Measurements from ENCODE around the gene OR2D3. TPM values are rescaled to one million over a fixed set of nuclear protein-coding genes. Genes with fewer than 3 reads are reported as not detected.
"Not testable (repeated sequence)": the region's sequence is repeated elsewhere in the genome, so short reads cannot be mapped to it uniquely, and the experiment has no call there.

The OR2D3 gene
- total RNA-seq, 1 donor from 2014 or later, result not detected

GRCh38 chr11:6926208-6927029 is 5.6 kb downstream of the OR2D3 start, which contains the start of gene ZNF215:
ZNF215 (plus strand) TSS chr11:6926426; CDS start chr11:6932273, 5,847 bp downstream.
- H3K27me3 ChIP-seq (ENCODE audit: control insufficient read depth in 3 of 3, insufficient read depth in 3 of 3, low read length in 3 of 3), result peaks cover 0 to 5% (median 2%) of the 10 kb centered on the region in 3 donors
- peaks cover 5 to 15% (median 7%) of the 10 kb centered on the region in 3 donors for H3K4me1 ChIP-seq (ENCODE audit: control insufficient read depth in 3 of 3, insufficient read depth in 3 of 3, low read length in 3 of 3)
- H3K9ac ChIP-seq (ENCODE audit: low read depth in 1 of 3, low read length in 3 of 3), result peak within 1 kb of the TSS; percentile 45 to 73 (median 71)
- no peaks in the 10 kb centered on the region for H3K36me3 ChIP-seq (ENCODE audit: control insufficient read depth in 3 of 3, insufficient read depth in 3 of 3, low read length in 3 of 3)
- H3K4me3 ChIP-seq (ENCODE audit: low read length in 3 of 3), result peak within 1 kb of the TSS; percentile 72 to 81 (median 76)
- no peaks in the 10 kb centered on the region for H3K9me3 ChIP-seq (ENCODE audit: control insufficient read depth in 3 of 3, low read length in 3 of 3)
- peak within 1 kb of the TSS; percentile 33 for H3K27ac ChIP-seq (ENCODE audit: low read depth, low read length)

- H3K27ac ChIP-seq (ENCODE audit: low read depth, low read length), result peak overlapping the region; percentile 33
- H3K9ac ChIP-seq (ENCODE audit: low read depth in 1 of 3, low read length in 3 of 3), result peak overlapping the region in 2 of 3 donors; percentile 45 to 73
- no peaks in the 10 kb centered on the region for H3K36me3 ChIP-seq (ENCODE audit: control insufficient read depth in 3 of 3, insufficient read depth in 3 of 3, low read length in 3 of 3)
- H3K27me3 ChIP-seq (ENCODE audit: control insufficient read depth in 3 of 3, insufficient read depth in 3 of 3, low read length in 3 of 3), result peaks cover 0 to 5% (median 2%) of the 10 kb centered on the region in 3 donors
- H3K9me3 ChIP-seq (ENCODE audit: control insufficient read depth in 3 of 3, low read length in 3 of 3), result no peaks in the 10 kb centered on the region
- peaks cover 5 to 15% (median 7%) of the 10 kb centered on the region in 3 donors for H3K4me1 ChIP-seq (ENCODE audit: control insufficient read depth in 3 of 3, insufficient read depth in 3 of 3, low read length in 3 of 3)
- H3K4me3 ChIP-seq (ENCODE audit: low read length in 3 of 3), result peak overlapping the region; percentile 72 to 81 (median 76)
Observed at GRCh38 chr11:6927030-6927617, 6.3 kb downstream of the OR2D3 start.

GRCh38 chr11:6928916-6929315 is 8.1 kb downstream of the OR2D3 start:
- Histone ChIP-seq H3K4me1 (ENCODE audit: control insufficient read depth in 3 of 3, insufficient read depth in 3 of 3, low read length in 3 of 3) (peaks cover 5 to 15% (median 7%) of the 10 kb centered on the region in 3 donors), H3K4me3 (ENCODE audit: low read length in 3 of 3) (no peak overlapping the region), H3K27ac (ENCODE audit: low read depth, low read length) (no peak overlapping the region), H3K9me3 (ENCODE audit: control insufficient read depth in 3 of 3, low read length in 3 of 3) (no peaks in the 10 kb centered on the region), H3K36me3 (ENCODE audit: control insufficient read depth in 3 of 3, insufficient read depth in 3 of 3, low read length in 3 of 3) (no peaks in the 10 kb centered on the region), H3K27me3 (ENCODE audit: control insufficient read depth in 3 of 3, insufficient read depth in 3 of 3, low read length in 3 of 3) (peaks cover 0 to 5% (median 2%) of the 10 kb centered on the region in 3 donors), H3K9ac (ENCODE audit: low read depth in 1 of 3, low read length in 3 of 3) (no peak overlapping the region)

GRCh38 chr11:6931146-6931713 is 10.4 kb downstream of the OR2D3 start:
- Histone ChIP-seq H3K27ac (ENCODE audit: low read depth, low read length) (no peak overlapping the region), H3K4me3 (ENCODE audit: low read length in 3 of 3) (no peak overlapping the region), H3K9me3 (ENCODE audit: control insufficient read depth in 3 of 3, low read length in 3 of 3) (no peaks in the 10 kb centered on the region), H3K27me3 (ENCODE audit: control insufficient read depth in 3 of 3, insufficient read depth in 3 of 3, low read length in 3 of 3) (peaks cover 0 to 5% (median 0%) of the 10 kb centered on the region in 3 donors), H3K4me1 (ENCODE audit: control insufficient read depth in 3 of 3, insufficient read depth in 3 of 3, low read length in 3 of 3) (peaks cover 5 to 14% (median 7%) of the 10 kb centered on the region in 3 donors), H3K36me3 (ENCODE audit: control insufficient read depth in 3 of 3, insufficient read depth in 3 of 3, low read length in 3 of 3) (no peaks in the 10 kb centered on the region), H3K9ac (ENCODE audit: low read depth in 1 of 3, low read length in 3 of 3) (no peak overlapping the region)

GRCh38 chr11:6932145-6932544 is 11.3 kb downstream of the OR2D3 start:
- Histone ChIP-seq H3K9ac (ENCODE audit: low read depth in 1 of 3, low read length in 3 of 3) (no peak overlapping the region), H3K9me3 (ENCODE audit: control insufficient read depth in 3 of 3, low read length in 3 of 3) (no peaks in the 10 kb centered on the region), H3K27me3 (ENCODE audit: control insufficient read depth in 3 of 3, insufficient read depth in 3 of 3, low read length in 3 of 3) (peaks cover 0 to 5% (median 0%) of the 10 kb centered on the region in 3 donors), H3K4me3 (ENCODE audit: low read length in 3 of 3) (no peak overlapping the region), H3K36me3 (ENCODE audit: control insufficient read depth in 3 of 3, insufficient read depth in 3 of 3, low read length in 3 of 3) (no peaks in the 10 kb centered on the region), H3K4me1 (ENCODE audit: control insufficient read depth in 3 of 3, insufficient read depth in 3 of 3, low read length in 3 of 3) (peaks cover 3 to 5% (median 3%) of the 10 kb centered on the region in 3 donors), H3K27ac (ENCODE audit: low read depth, low read length) (no peak overlapping the region)

GRCh38 chr11:6941970-6942369 is 21.2 kb downstream of the OR2D3 start:
- Histone ChIP-seq H3K9me3 (ENCODE audit: control insufficient read depth in 3 of 3, low read length in 3 of 3) (no peaks in the 10 kb centered on the region), H3K4me1 (ENCODE audit: control insufficient read depth in 3 of 3, insufficient read depth in 3 of 3, low read length in 3 of 3) (no peaks in the 10 kb centered on the region), H3K27me3 (ENCODE audit: control insufficient read depth in 3 of 3, insufficient read depth in 3 of 3, low read length in 3 of 3) (no peaks in the 10 kb centered on the region), H3K27ac (ENCODE audit: low read depth, low read length) (no peak overlapping the region), H3K4me3 (ENCODE audit: low read length in 3 of 3) (no peak overlapping the region), H3K36me3 (ENCODE audit: control insufficient read depth in 3 of 3, insufficient read depth in 3 of 3, low read length in 3 of 3) (no peaks in the 10 kb centered on the region), H3K9ac (ENCODE audit: low read depth in 1 of 3, low read length in 3 of 3) (no peak overlapping the region)

GRCh38 chr11:6943131-6943530 is 22.3 kb downstream of the OR2D3 start:
- Histone ChIP-seq H3K9ac (ENCODE audit: low read depth in 1 of 3, low read length in 3 of 3) (no peak overlapping the region), H3K27me3 (ENCODE audit: control insufficient read depth in 3 of 3, insufficient read depth in 3 of 3, low read length in 3 of 3) (no peaks in the 10 kb centered on the region), H3K9me3 (ENCODE audit: control insufficient read depth in 3 of 3, low read length in 3 of 3) (no peaks in the 10 kb centered on the region), H3K4me3 (ENCODE audit: low read length in 3 of 3) (no peak overlapping the region), H3K4me1 (ENCODE audit: control insufficient read depth in 3 of 3, insufficient read depth in 3 of 3, low read length in 3 of 3) (no peaks in the 10 kb centered on the region), H3K27ac (ENCODE audit: low read depth, low read length) (no peak overlapping the region), H3K36me3 (ENCODE audit: control insufficient read depth in 3 of 3, insufficient read depth in 3 of 3, low read length in 3 of 3) (no peaks in the 10 kb centered on the region)

GRCh38 chr11:6954248-6954647 is 33.4 kb downstream of the OR2D3 start:
- H3K9me3 ChIP-seq (ENCODE audit: control insufficient read depth in 3 of 3, low read length in 3 of 3); H3K27ac ChIP-seq (ENCODE audit: low read depth, low read length); H3K36me3 ChIP-seq (ENCODE audit: control insufficient read depth in 3 of 3, insufficient read depth in 3 of 3, low read length in 3 of 3); H3K9ac ChIP-seq (ENCODE audit: low read depth in 1 of 3, low read length in 3 of 3); H3K4me3 ChIP-seq (ENCODE audit: low read length in 3 of 3); H3K4me1 ChIP-seq (ENCODE audit: control insufficient read depth in 3 of 3, insufficient read depth in 3 of 3, low read length in 3 of 3); H3K27me3 ChIP-seq (ENCODE audit: control insufficient read depth in 3 of 3, insufficient read depth in 3 of 3, low read length in 3 of 3): not testable (repeated sequence)

- H3K9ac ChIP-seq (ENCODE audit: low read depth in 1 of 3, low read length in 3 of 3), result no peak overlapping the region
- H3K4me1 ChIP-seq (ENCODE audit: control insufficient read depth in 3 of 3, insufficient read depth in 3 of 3, low read length in 3 of 3), result no peaks in the 10 kb centered on the region
- H3K27me3 ChIP-seq (ENCODE audit: control insufficient read depth in 3 of 3, insufficient read depth in 3 of 3, low read length in 3 of 3), result no peaks in the 10 kb centered on the region
- no peak overlapping the region for H3K4me3 ChIP-seq (ENCODE audit: low read length in 3 of 3)
- H3K27ac ChIP-seq (ENCODE audit: low read depth, low read length), result no peak overlapping the region
- no peaks in the 10 kb centered on the region for H3K9me3 ChIP-seq (ENCODE audit: control insufficient read depth in 3 of 3, low read length in 3 of 3)
- no peaks in the 10 kb centered on the region for H3K36me3 ChIP-seq (ENCODE audit: control insufficient read depth in 3 of 3, insufficient read depth in 3 of 3, low read length in 3 of 3)
Observed at GRCh38 chr11:6962141-6962540, 41.3 kb downstream of the OR2D3 start.

GRCh38 chr11:6962673-6963072 is 41.9 kb downstream of the OR2D3 start:
- no peaks in the 10 kb centered on the region for H3K9me3 ChIP-seq (ENCODE audit: control insufficient read depth in 3 of 3, low read length in 3 of 3)
- no peak overlapping the region for H3K27ac ChIP-seq (ENCODE audit: low read depth, low read length)
- H3K4me1 ChIP-seq (ENCODE audit: control insufficient read depth in 3 of 3, insufficient read depth in 3 of 3, low read length in 3 of 3), result no peaks in the 10 kb centered on the region
- H3K4me3 ChIP-seq (ENCODE audit: low read length in 3 of 3), result no peak overlapping the region
- no peaks in the 10 kb centered on the region for H3K27me3 ChIP-seq (ENCODE audit: control insufficient read depth in 3 of 3, insufficient read depth in 3 of 3, low read length in 3 of 3)
- H3K36me3 ChIP-seq (ENCODE audit: control insufficient read depth in 3 of 3, insufficient read depth in 3 of 3, low read length in 3 of 3), result no peaks in the 10 kb centered on the region
- no peak overlapping the region for H3K9ac ChIP-seq (ENCODE audit: low read depth in 1 of 3, low read length in 3 of 3)

Data from skeletal muscle tissue (tissue), 4 donors.